ENCODE results near the gene MAGI2.

DNA sequence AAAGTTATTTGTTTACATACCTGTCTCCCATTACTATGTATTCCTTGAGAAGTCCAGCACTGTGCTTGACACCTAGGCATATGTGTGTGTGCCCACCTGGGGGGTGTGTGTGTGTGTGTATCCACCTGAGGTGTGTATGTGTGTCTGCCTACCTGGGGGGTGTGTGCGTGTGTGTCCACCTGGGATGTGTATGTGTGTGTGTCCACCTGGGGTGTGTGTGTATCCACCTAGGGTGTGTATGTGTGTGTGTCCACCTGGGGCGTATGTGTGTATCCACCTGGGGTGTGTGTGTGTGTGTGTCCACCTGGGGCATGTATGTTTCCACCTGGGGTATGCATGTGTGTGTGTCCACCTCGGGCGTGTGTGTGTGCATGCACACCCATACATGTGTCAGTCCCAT, 1051.4 kb downstream of the MAGI2 start:
- TF ChIP-seq CTCF (IDR thresholded peaks at IDR 0.05; ENCODE audit: borderline replicate concordance, extremely low read depth, low read length, poor library complexity, severe bottlenecking) (no peak), EZH2 (IDR thresholded peaks at IDR 0.05; ENCODE audit: borderline replicate concordance, low read depth, low read length, severe bottlenecking) (no peak)

Measured in DND-41 (cell line).